Esophagus squamous epithelium (tissue), 5 donors: Measurements from ENCODE around the gene TIMP3. TPM values are rescaled to one million over a fixed set of nuclear protein-coding genes. Genes with fewer than 3 reads are reported as not detected.

Source experiments
- DNase-seq: peaks from one replicate; lab custom pipeline; 2025; lab: John Stamatoyannopoulos, UW
- H3K27ac ChIP-seq, 4 donors: fragments of 200-600 bp; sonication (generic); one replicate each; pipeline ENCODE4 v1.5.1; 2016 to 2019; ENCODE audit warnings: mild to moderate bottlenecking in 1 of 4
- H3K27me3 ChIP-seq, 4 donors: fragments of 200-600 bp; sonication (generic); 1 replicate in 3 of 4; 2 replicates in 1 of 4; pipeline versions ENCODE4 v1.5.1 to v1.6.0; 2017 to 2021; ENCODE audit warnings: antibody characterized with exemption in 1 of 4
- H3K36me3 ChIP-seq, 3 donors: fragments of 200-600 bp; sonication (generic); one replicate each; pipeline ENCODE4 v1.5.1; 2016 to 2019
- H3K4me1 ChIP-seq, 3 donors: fragments of 200-600 bp; sonication (generic); one replicate each; pipeline ENCODE4 v1.5.1; 2017 to 2019
- H3K4me3 ChIP-seq, 4 donors: fragments of 200-600 bp; sonication (generic); 1 replicate in 3 of 4; 2 replicates in 1 of 4; pipeline ENCODE4 v1.5.1; 2016 to 2019; ENCODE audit warnings: mild to moderate bottlenecking in 2 of 4, moderate library complexity in 1 of 4
- H3K9me3 ChIP-seq, 3 donors: fragments of 200-600 bp; sonication (generic); one replicate each; pipeline ENCODE4 v1.5.1; 2016 to 2019
- CTCF ChIP-seq, 6 experiments: fragments of 450-650 bp in 4 of 6; fragments of 200-600 bp in 2 of 6; sonication (generic) in 2 of 6; IDR thresholded peaks; one replicate each; pipeline ENCODE4 v1.5.1; 2016 to 2019; ENCODE audit warnings: antibody characterized with exemption in 6 of 6, mild to moderate bottlenecking in 4 of 6, moderate library complexity in 4 of 6
- POLR2A ChIP-seq, 4 donors: fragments of 450-650 bp; IDR thresholded peaks; one replicate each; pipeline ENCODE4 v1.6.1; 2017; ENCODE audit warnings: antibody characterized with exemption in 4 of 4, mild to moderate bottlenecking in 4 of 4, moderate library complexity in 3 of 4
- WGBS, 2 donors: methylation state at CpG; one replicate each; pipeline ENCODE4 v1.1.5; 2018; 5-methylcytosine and 5-hydroxymethylcytosine counted together
- intact Hi-C: fragments of 100-400 bp; cut with DNase I; formaldehyde crosslinking; loops from one replicate; pipeline ENCODE4 v1.15.0; 2022
- total RNA-seq, 4 donors: library from RNA; depleted of rRNA; stranded (reverse); fragments of >200 nt; gene quantifications; one replicate each; pipeline ENCODE4 v1.1.0, GENCODE V29; 2016
- donor health status: DM: yes; HTN: yes; CAD: no.

Gene TIMP3
- total RNA-seq, 4 donors from 2014 or later = 15.3 to 306 (median 54.2) TPM

GRCh38 chr22:32846780-32847491 is 45.4 kb downstream of the TIMP3 start:
- Histone ChIP-seq H3K27me3 (peaks cover 0 to 12% (median 0%) of the 10 kb centered on the region in 4 donors), H3K27ac (peak overlapping the region in 3 of 4 donors; percentile 74 to 80 (median 77)), H3K9me3 (no peaks in the 10 kb centered on the region), H3K4me3 (peak overlapping the region in 1 of 4 donors; percentile 29), H3K36me3 (peaks cover 0 to 7% (median 0%) of the 10 kb centered on the region in 3 donors), H3K4me1 (peaks cover 6 to 84% (median 46%) of the 10 kb centered on the region in 3 donors)
- intact Hi-C loops = no loop called here
- TF ChIP-seq POLR2A (IDR thresholded peaks at IDR 0.05) = no peak
- TF ChIP-seq CTCF (IDR thresholded peaks at IDR 0.05) = no peak
- no peak for DNase-seq
- 15 to 28% methylated on average over 11 to 13 of the region's 14 CpGs for WGBS, 2 donors

GRCh38 chr22:32848226-32848625 is 46.7 kb downstream of the TIMP3 start:
- intact Hi-C loops = no loop called here
- no peak overlapping the region for H3K4me3 ChIP-seq
- peak overlapping the region in 2 of 4 donors; percentile 80 for H3K27ac ChIP-seq
- H3K36me3 ChIP-seq = peaks cover 0 to 7% (median 0%) of the 10 kb centered on the region in 3 donors
- WGBS, 2 donors = 42 to 84% methylated on average over 1 of the region's 1 CpG
- DNase-seq = no peak
- no peak for TF ChIP-seq POLR2A (IDR thresholded peaks at IDR 0.05)
- no peak for TF ChIP-seq CTCF (IDR thresholded peaks at IDR 0.05)
- no peaks in the 10 kb centered on the region for H3K9me3 ChIP-seq
- H3K4me1 ChIP-seq = peaks cover 6 to 84% (median 53%) of the 10 kb centered on the region in 3 donors
- peaks cover 0 to 10% (median 0%) of the 10 kb centered on the region in 4 donors for H3K27me3 ChIP-seq

- DNase-seq = no peak
- Histone ChIP-seq H3K9me3 (no peaks in the 10 kb centered on the region), H3K36me3 (peaks cover 0 to 17% (median 0%) of the 10 kb centered on the region in 3 donors), H3K4me3 (no peak overlapping the region), H3K27me3 (peaks cover 0 to 8% (median 0%) of the 10 kb centered on the region in 4 donors), H3K4me1 (peaks cover 6 to 91% (median 57%) of the 10 kb centered on the region in 3 donors), H3K27ac (peak overlapping the region in 3 of 4 donors; percentile 80 to 92 (median 80))
- 86% methylated on average over 1 of the region's 4 CpGs; no CpG with 5 or more reads in 1 of the 2 donors for WGBS, 2 donors
- intact Hi-C loops = no loop called here
- no peak for TF ChIP-seq POLR2A (IDR thresholded peaks at IDR 0.05)
- TF ChIP-seq CTCF (IDR thresholded peaks at IDR 0.05) = no peak
Measured at GRCh38 chr22:32849501-32849900, 48.0 kb downstream of the TIMP3 start.

GRCh38 chr22:32850157-32850556 is 48.7 kb downstream of the TIMP3 start:
- no peak for DNase-seq
- intact Hi-C loops = no loop called here
- Histone ChIP-seq H3K36me3 (peaks cover 0 to 23% (median 0%) of the 10 kb centered on the region in 3 donors), H3K9me3 (no peaks in the 10 kb centered on the region), H3K27me3 (peaks cover 0 to 8% (median 0%) of the 10 kb centered on the region in 4 donors), H3K4me1 (peaks cover 6 to 97% (median 57%) of the 10 kb centered on the region in 3 donors), H3K4me3 (no peak overlapping the region), H3K27ac (peak overlapping the region in 3 of 4 donors; percentile 80 to 92 (median 80))
- WGBS, 2 donors = 90% methylated on average over 1 to 3 of the region's 3 CpGs
- TF ChIP-seq CTCF (IDR thresholded peaks at IDR 0.05) (no peak), POLR2A (IDR thresholded peaks at IDR 0.05) (no peak)
